Endodermal cell (in vitro differentiated cells): ENCODE measurements around the gene CBX2. TPM values are rescaled to one million over a fixed set of nuclear protein-coding genes. Genes with fewer than 3 reads are reported as not detected.
"Not testable (repeated sequence)": the region's sequence is repeated elsewhere in the genome, so short reads cannot be mapped to it uniquely, and the experiment has no call there.

ENCODE experiments used
- DNase-seq: peaks from one replicate; pipeline ENCODE4 v3.0.0-alpha.2; 2017
- H3K27ac ChIP-seq: 2 replicates; pipeline ENCODE4 v1.5.1; 2013; ENCODE audit warnings: mild to moderate bottlenecking, low read depth, low read length, moderate library complexity
- H3K27me3 ChIP-seq: 2 replicates; pipeline ENCODE4 v1.6.1; 2013; ENCODE audit warnings: mild to moderate bottlenecking, low read length, moderate library complexity; ENCODE audit not compliant: insufficient read depth, control insufficient read depth, poor library complexity, severe bottlenecking
- H3K36me3 ChIP-seq: 2 replicates; pipeline ENCODE4 v1.7.0; 2013; ENCODE audit warnings: mild to moderate bottlenecking, low read length, moderate library complexity; ENCODE audit not compliant: control insufficient read depth, insufficient read depth
- H3K4me1 ChIP-seq: one replicate; pipeline ENCODE4 v1.7.0; 2013; ENCODE audit warnings: low read length; ENCODE audit not compliant: control insufficient read depth, insufficient read depth
- H3K4me3 ChIP-seq: 2 replicates; pipeline ENCODE4 v1.5.1; 2013; ENCODE audit warnings: mild to moderate bottlenecking, low read length, moderate library complexity
- H3K9ac ChIP-seq: 2 replicates; pipeline ENCODE4 v1.6.1; 2013; ENCODE audit warnings: mild to moderate bottlenecking, low read length, moderate library complexity; ENCODE audit not compliant: poor library complexity, severe bottlenecking; ENCODE audit errors: extremely low read depth
- H3K9me3 ChIP-seq: 2 replicates; pipeline ENCODE4 v1.6.1; 2013; ENCODE audit warnings: mild to moderate bottlenecking, low read length, moderate library complexity; ENCODE audit not compliant: control insufficient read depth
- H3K27ac Mint-ChIP-seq: 2 replicates; pipeline ENCODE4 v1.8.0; 2020; ENCODE audit warnings: mixed read lengths
- H3K27me3 Mint-ChIP-seq: 2 replicates; pipeline ENCODE4 v1.8.0; 2021; ENCODE audit warnings: mild to moderate bottlenecking, mixed read lengths; ENCODE audit not compliant: insufficient read depth
- H3K36me3 Mint-ChIP-seq: 2 replicates; pipeline ENCODE4 v1.8.0; 2020; ENCODE audit warnings: low read depth, mixed read lengths
- H3K4me1 Mint-ChIP-seq: 2 replicates; pipeline ENCODE4 v1.8.0; 2020; ENCODE audit warnings: mixed read lengths
- H3K4me3 Mint-ChIP-seq: 2 replicates; pipeline ENCODE4 v1.8.0; 2020; ENCODE audit warnings: mild to moderate bottlenecking, moderate library complexity, mixed read lengths
- H3K9me3 Mint-ChIP-seq: 2 replicates; pipeline ENCODE4 v1.8.0; 2020; ENCODE audit warnings: mild to moderate bottlenecking, mixed read lengths
- CTCF ChIP-seq: fragments of 200-600 bp; sonication (generic); conservative IDR thresholded peaks from 2 replicates; pipeline ENCODE4 v1.5.0; 2021; ENCODE audit warnings: antibody characterized with exemption, mild to moderate bottlenecking
- WGBS, 2 experiments: methylation state at CpG; one replicate each; pipeline versions ENCODE4 v1.1.5 to v1.1.7; 2013; ENCODE audit warnings: missing lambda C conversion rate in 2 of 2, mixed read lengths in 1 of 2; ENCODE audit not compliant: insufficient coverage in 1 of 2, insufficient read length in 1 of 2; 5-methylcytosine and 5-hydroxymethylcytosine counted together
- total RNA-seq, 2 donors: library from RNA; stranded (reverse); fragmentation: NEBNext Ultra II Directional in 1 of 2; extraction: Animal tissue kit (Norgen Biotek cat#: 25700) in 1 of 2; gene quantifications; 2 replicates in 1 of 2; 3 replicates in 1 of 2; pipeline ENCODE4 v1.2.1, GENCODE V29; 2021

CBX2 gene
- total RNA-seq, 2 donors from 2014 or later: 75.0 to 78.6 TPM

- no peak for TF ChIP-seq CTCF
- H3K9me3 Mint-ChIP-seq: peaks cover 1% of the 10 kb centered on the region
- Histone ChIP-seq H3K9me3 (no peaks in the 10 kb centered on the region), H3K4me1 (peaks cover 1% of the 10 kb centered on the region), H3K9ac (no peak overlapping the region), H3K27ac (no peak overlapping the region), H3K27me3 (no peaks in the 10 kb centered on the region), H3K4me3 (no peak overlapping the region), H3K36me3 (no peaks in the 10 kb centered on the region)
- DNase-seq: no peak
- H3K4me1 Mint-ChIP-seq: peaks cover 10% of the 10 kb centered on the region
- 85 to 92% methylated on average over 6 of the region's 6 CpGs for WGBS, 2 experiments
- no peak overlapping the region for H3K4me3 Mint-ChIP-seq
- peaks cover 9% of the 10 kb centered on the region for H3K27me3 Mint-ChIP-seq
- no peak overlapping the region for H3K27ac Mint-ChIP-seq
- H3K36me3 Mint-ChIP-seq: no peaks in the 10 kb centered on the region
Observed at GRCh38 chr17:79771276-79771675, 6.7 kb upstream of the CBX2 start.

DNA sequence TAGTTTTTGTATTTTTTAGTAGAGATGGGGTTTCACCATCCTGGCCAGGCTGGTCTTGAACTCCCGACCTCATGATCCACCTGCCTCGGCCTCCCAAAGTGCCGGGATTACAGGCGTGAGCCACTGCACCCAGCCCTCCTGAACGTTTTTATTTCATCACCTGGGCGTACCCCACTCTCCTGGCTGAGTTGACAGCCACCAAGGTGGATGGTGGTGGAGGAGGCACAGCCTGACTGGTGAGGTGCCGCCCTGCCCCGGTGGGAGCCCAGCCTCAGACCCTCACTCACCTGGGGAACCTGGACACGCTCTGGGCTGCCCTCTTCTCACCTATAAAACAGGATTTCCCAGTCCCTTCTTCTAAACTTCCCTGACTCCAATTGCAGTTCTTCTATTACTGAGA, 5.2 kb upstream of the CBX2 start:
- not testable (repeated sequence) for H3K36me3 Mint-ChIP-seq, H3K9me3 Mint-ChIP-seq, DNase-seq, H3K9me3 ChIP-seq, H3K4me3 ChIP-seq, H3K27me3 Mint-ChIP-seq, H3K27me3 ChIP-seq, H3K27ac ChIP-seq, H3K9ac ChIP-seq, H3K36me3 ChIP-seq, H3K4me1 ChIP-seq, H3K4me3 Mint-ChIP-seq, H3K27ac Mint-ChIP-seq
- WGBS, 2 experiments: 83 to 90% methylated on average over 5 to 9 of the region's 9 CpGs
- peaks cover 18% of the 10 kb centered on the region for H3K4me1 Mint-ChIP-seq

DNA sequence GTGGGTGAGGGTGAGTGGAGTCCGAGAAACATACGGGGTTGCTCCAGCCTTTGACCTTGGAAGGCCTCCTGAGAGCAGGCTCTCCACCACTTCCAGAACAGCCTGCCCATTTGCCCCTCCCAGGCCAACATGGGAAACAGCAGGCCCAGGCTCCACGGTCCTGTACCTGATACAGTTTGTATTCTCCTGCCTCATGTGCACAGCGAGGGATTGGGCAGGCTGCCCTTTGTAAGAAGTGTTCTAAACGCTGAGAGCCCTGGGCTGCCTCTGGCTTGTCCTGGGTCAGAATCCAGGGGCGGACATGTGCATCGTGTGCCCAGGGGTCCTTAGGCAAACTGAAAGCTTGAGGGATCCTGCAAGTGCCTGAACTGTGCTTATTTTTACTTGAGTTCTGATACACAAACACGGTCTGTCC, 3.4 kb upstream of the CBX2 start:
- H3K9me3 Mint-ChIP-seq: no peaks in the 10 kb centered on the region
- H3K9ac ChIP-seq: no peak overlapping the region
- H3K36me3 ChIP-seq: peaks cover 2% of the 10 kb centered on the region
- peaks cover 9% of the 10 kb centered on the region for H3K27me3 Mint-ChIP-seq
- no peak overlapping the region for H3K27ac ChIP-seq
- no peaks in the 10 kb centered on the region for H3K27me3 ChIP-seq
- H3K4me1 Mint-ChIP-seq: peaks cover 25% of the 10 kb centered on the region
- WGBS, 2 experiments: 90 to 93% methylated on average over 6 to 7 of the region's 8 CpGs
- no peak overlapping the region for H3K4me3 Mint-ChIP-seq
- H3K27ac Mint-ChIP-seq: no peak overlapping the region
- TF ChIP-seq CTCF: no peak
- no peak overlapping the region for H3K4me3 ChIP-seq
- no peaks in the 10 kb centered on the region for H3K9me3 ChIP-seq
- peaks cover 5% of the 10 kb centered on the region for H3K36me3 Mint-ChIP-seq
- DNase-seq: no peak
- peaks cover 11% of the 10 kb centered on the region for H3K4me1 ChIP-seq

DNA sequence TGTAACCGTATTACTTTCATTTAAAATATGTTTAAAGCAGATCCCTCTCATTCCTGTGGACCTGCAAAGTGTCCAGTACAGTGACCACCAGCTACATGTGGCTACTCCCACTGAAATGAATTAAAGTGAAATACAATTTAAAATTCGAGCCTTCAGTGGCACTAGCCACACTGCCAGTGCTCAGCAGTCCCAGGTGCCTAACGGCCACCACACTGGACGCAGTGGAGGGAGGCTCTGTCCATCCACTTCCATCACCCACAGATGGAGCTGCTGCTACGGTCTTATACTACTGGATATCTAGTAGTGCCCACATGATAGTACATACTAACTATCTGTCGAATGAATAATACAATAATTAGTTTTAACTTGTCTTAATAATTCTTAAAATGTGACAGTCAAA, 2.3 kb upstream of the CBX2 start:
- peaks cover 5% of the 10 kb centered on the region for H3K27me3 Mint-ChIP-seq
- H3K4me3 ChIP-seq: no peak overlapping the region
- no peak overlapping the region for H3K4me3 Mint-ChIP-seq
- no peak for DNase-seq
- no peak overlapping the region for H3K27ac Mint-ChIP-seq
- TF ChIP-seq CTCF: no peak
- H3K4me1 ChIP-seq: peaks cover 13% of the 10 kb centered on the region
- H3K9me3 Mint-ChIP-seq: no peaks in the 10 kb centered on the region
- no peak overlapping the region for H3K9ac ChIP-seq
- peaks cover 16% of the 10 kb centered on the region for H3K36me3 Mint-ChIP-seq
- no peak overlapping the region for H3K27ac ChIP-seq
- 89 to 100% methylated on average over 1 to 5 of the region's 6 CpGs for WGBS, 2 experiments
- H3K9me3 ChIP-seq: no peaks in the 10 kb centered on the region
- H3K4me1 Mint-ChIP-seq: peaks cover 33% of the 10 kb centered on the region
- H3K36me3 ChIP-seq: peaks cover 11% of the 10 kb centered on the region
- no peaks in the 10 kb centered on the region for H3K27me3 ChIP-seq
